Neutrophil (primary cell): ENCODE results near the gene GOLGA6L10.
"Not testable (repeated sequence)": the region's sequence is repeated elsewhere in the genome, so short reads cannot be mapped to it uniquely, and the experiment has no call there.

Experiments
- H3K27ac ChIP-seq: fragments of 200-600 bp; sonication (generic); 2 replicates; pipeline ENCODE4 v1.5.1; 2016; ENCODE audit warnings: mild to moderate bottlenecking, moderate library complexity
- H3K27me3 ChIP-seq: fragments of 200-600 bp; sonication (generic); 2 replicates; pipeline ENCODE4 v1.6.0; 2016; ENCODE audit warnings: mild to moderate bottlenecking
- H3K36me3 ChIP-seq: fragments of 200-600 bp; sonication (generic); 2 replicates; pipeline ENCODE4 v1.5.1; 2017
- H3K4me1 ChIP-seq, 2 experiments: fragments of 200-600 bp in 1 of 2; sonication (generic) in 1 of 2; 1 replicate in 1 of 2; 2 replicates in 1 of 2; pipeline versions ENCODE4 v1.5.1 to v1.6.1; 2013 to 2016; ENCODE audit warnings: low read depth in 1 of 2, low read length in 1 of 2, mild to moderate bottlenecking in 1 of 2, moderate library complexity in 1 of 2; ENCODE audit not compliant: control insufficient read depth in 1 of 2, insufficient read depth in 1 of 2
- H3K4me3 ChIP-seq, 2 experiments: fragments of 200-600 bp in 1 of 2; sonication (generic) in 1 of 2; 1 replicate in 1 of 2; 2 replicates in 1 of 2; pipeline ENCODE4 v1.5.1; 2013 to 2016; ENCODE audit warnings: low read depth in 1 of 2, low read length in 1 of 2, mild to moderate bottlenecking in 1 of 2, moderate library complexity in 1 of 2
- H3K9me3 ChIP-seq: fragments of 200-600 bp; sonication (generic); 2 replicates; pipeline ENCODE4 v1.5.1; 2016
- TF ChIP-seq, protein P1 (sequence below): fragments of 200-600 bp; sonication (generic); IDR thresholded peaks from 2 replicates; pipeline ENCODE4 v1.5.1; 2016; ENCODE audit warnings: antibody characterized with exemption

Gene GOLGA6L10

GRCh38 chr15:82315519-82316246 is 33.6 kb downstream of the GOLGA6L10 start:
- Histone ChIP-seq H3K27me3 (no peaks in the 10 kb centered on the region), H3K4me1 (no peaks in the 10 kb centered on the region), H3K4me3 (no peak overlapping the region), H3K36me3 (no peaks in the 10 kb centered on the region), H3K27ac (no peak overlapping the region), H3K9me3 (no peaks in the 10 kb centered on the region)
- TF ChIP-seq, protein P1, sequence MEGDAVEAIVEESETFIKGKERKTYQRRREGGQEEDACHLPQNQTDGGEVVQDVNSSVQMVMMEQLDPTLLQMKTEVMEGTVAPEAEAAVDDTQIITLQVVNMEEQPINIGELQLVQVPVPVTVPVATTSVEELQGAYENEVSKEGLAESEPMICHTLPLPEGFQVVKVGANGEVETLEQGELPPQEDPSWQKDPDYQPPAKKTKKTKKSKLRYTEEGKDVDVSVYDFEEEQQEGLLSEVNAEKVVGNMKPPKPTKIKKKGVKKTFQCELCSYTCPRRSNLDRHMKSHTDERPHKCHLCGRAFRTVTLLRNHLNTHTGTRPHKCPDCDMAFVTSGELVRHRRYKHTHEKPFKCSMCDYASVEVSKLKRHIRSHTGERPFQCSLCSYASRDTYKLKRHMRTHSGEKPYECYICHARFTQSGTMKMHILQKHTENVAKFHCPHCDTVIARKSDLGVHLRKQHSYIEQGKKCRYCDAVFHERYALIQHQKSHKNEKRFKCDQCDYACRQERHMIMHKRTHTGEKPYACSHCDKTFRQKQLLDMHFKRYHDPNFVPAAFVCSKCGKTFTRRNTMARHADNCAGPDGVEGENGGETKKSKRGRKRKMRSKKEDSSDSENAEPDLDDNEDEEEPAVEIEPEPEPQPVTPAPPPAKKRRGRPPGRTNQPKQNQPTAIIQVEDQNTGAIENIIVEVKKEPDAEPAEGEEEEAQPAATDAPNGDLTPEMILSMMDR = no peak

- TF ChIP-seq, protein P1 = no peak
- H3K27ac ChIP-seq = no peak overlapping the region
- no peaks in the 10 kb centered on the region for H3K36me3 ChIP-seq
- H3K27me3 ChIP-seq = no peaks in the 10 kb centered on the region
- H3K4me3 ChIP-seq = no peak overlapping the region
- H3K4me1 ChIP-seq = no peaks in the 10 kb centered on the region
- H3K9me3 ChIP-seq = no peaks in the 10 kb centered on the region
Observed at GRCh38 chr15:82314769-82315518, 34.3 kb downstream of the GOLGA6L10 start.

GRCh38 chr15:82313951-82314768 is 35.1 kb downstream of the GOLGA6L10 start:
- not testable (repeated sequence) for H3K9me3 ChIP-seq, H3K27me3 ChIP-seq, H3K27ac ChIP-seq, H3K4me3 ChIP-seq, H3K36me3 ChIP-seq, H3K4me1 ChIP-seq

DNA sequence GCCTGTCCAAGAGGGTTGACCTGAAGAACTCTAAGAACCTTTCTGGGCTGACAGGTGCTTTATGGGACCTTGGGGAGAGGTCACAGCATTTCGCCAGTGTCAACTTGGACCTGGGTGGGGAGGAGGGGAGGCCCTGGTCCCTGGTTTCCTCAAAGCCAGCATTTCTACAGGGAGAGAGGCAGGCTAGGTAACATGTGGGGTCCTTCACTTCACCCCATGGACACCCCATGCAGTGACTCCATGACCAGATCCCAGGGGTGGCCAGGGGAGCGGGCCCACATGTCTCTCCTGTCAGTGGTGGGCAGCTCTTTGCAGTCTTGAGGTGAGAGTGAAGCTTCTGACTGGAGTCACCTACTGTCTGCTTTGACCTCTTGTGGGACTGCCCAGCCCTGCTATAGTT is 35.8 kb downstream of the GOLGA6L10 start:
- no peaks in the 10 kb centered on the region for H3K4me1 ChIP-seq
- no peaks in the 10 kb centered on the region for H3K27me3 ChIP-seq
- no peak overlapping the region for H3K27ac ChIP-seq
- no peaks in the 10 kb centered on the region for H3K36me3 ChIP-seq
- no peak overlapping the region for H3K4me3 ChIP-seq
- TF ChIP-seq, protein P1 = no peak
- no peaks in the 10 kb centered on the region for H3K9me3 ChIP-seq

DNA sequence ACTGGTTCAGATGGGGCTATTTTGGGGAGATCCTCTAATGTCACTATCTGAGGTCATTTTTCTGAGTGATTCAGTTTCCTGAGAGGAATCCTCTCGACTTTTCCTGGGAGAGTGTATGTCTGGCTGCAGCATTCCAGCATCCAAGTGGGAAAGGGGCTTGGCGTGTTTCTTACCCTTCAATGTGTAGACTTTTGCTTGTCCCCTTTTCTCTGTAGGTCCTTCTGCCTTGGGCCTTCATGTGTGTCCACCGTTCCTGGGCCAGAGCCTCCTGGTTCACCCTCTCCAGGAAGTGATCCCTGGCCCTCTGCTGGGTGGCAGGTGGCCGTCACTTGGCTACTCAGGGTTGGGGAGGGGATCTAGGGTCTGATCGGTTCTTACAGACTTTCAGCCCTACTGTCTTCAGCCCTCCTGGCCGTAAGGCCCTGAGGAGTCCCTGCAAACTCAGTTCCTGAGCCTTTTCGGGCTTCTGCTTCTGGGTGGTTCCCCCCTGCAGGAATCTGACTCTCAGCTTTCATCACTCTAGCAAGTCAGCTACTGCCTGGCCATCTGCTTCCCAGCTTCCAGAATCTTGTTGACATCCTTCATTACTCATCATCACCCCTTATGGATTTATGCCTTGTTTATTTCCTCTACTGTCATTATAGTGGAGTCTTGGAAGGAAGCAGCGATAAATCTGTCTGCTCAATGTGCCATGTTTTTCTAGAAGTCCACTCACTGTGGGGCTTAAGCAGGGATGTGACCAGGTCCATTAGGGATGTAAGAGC is 36.5 kb downstream of the GOLGA6L10 start:
- Histone ChIP-seq H3K9me3 (no peaks in the 10 kb centered on the region), H3K27ac (no peak overlapping the region), H3K36me3 (no peaks in the 10 kb centered on the region), H3K27me3 (no peaks in the 10 kb centered on the region), H3K4me1 (no peaks in the 10 kb centered on the region), H3K4me3 (no peak overlapping the region)
- TF ChIP-seq, protein P1 = no peak

DNA sequence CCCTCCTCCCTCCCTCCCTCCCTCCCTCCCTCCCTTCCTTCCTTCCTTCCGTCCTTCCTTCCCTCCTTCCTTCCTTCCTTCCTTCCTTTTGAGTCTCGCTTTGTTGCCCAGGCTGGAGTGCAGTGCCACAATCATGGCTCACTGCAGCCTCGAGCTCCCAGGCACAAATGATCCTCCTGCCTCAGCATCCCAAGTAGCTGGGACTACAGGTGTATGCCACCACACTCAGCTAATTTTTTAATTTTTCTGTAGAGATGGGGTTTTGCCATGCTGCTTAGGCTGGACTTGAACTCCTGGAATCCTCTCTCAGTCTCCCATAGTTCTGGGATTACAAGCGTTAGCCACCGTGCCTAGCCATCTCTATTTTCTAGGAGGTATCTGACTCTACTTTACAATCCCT is 38.0 kb downstream of the GOLGA6L10 start:
- H3K4me3 ChIP-seq, H3K9me3 ChIP-seq, H3K36me3 ChIP-seq, H3K27ac ChIP-seq, H3K4me1 ChIP-seq, H3K27me3 ChIP-seq: not testable (repeated sequence)
